ENCODE data around the gene KEAP1. TPM values are rescaled to one million over a fixed set of nuclear protein-coding genes. Genes with fewer than 3 reads are reported as not detected.

The KEAP1 gene
- total and polyA plus RNA-seq, 2 of the 8 experiments (the other 6 are each of a cell fraction or from before 2014, with no cell fraction given), result 80.6 to 106 TPM

GRCh38 chr19:10508036-10508435 is 4.9 kb upstream of the KEAP1 start:
- Histone ChIP-seq H2AFZ (ENCODE audit: low read length) (no peak overlapping the region), H3K27ac (ENCODE audit: low read depth, low read length) (no peak overlapping the region), H2BK12ac (ENCODE audit: low read depth, low read length) (no peak overlapping the region), H3K4ac (replicated peaks; ENCODE audit: insufficient read length, low read depth, low read length) (no peak overlapping the region), H2BK120ac (replicated peaks; ENCODE audit: low read depth, low read length) (no peak overlapping the region), H3K9me3 (ENCODE audit: insufficient read depth in 2 of 2, low read depth in 1 of 2, low read length in 1 of 2) (no peaks in the 10 kb centered on the region), H3K4me2 (ENCODE audit: insufficient read depth in 1 of 2, low read depth in 2 of 2, low read length in 2 of 2) (no peak overlapping the region), H3K36me3 (ENCODE audit: control insufficient read depth in 2 of 4, insufficient read depth in 4 of 4, low read length in 3 of 4) (no peaks in the 10 kb centered on the region), H3K4me3 (ENCODE audit: extremely low read depth in 1 of 4, insufficient read depth in 2 of 4, low read depth in 3 of 4, low read length in 4 of 4) (no peak overlapping the region), H3K18ac (ENCODE audit: extremely low read depth, low read length) (no peak overlapping the region), H3K23ac (ENCODE audit: insufficient read length) (no peak overlapping the region), H3K9ac (replicated peaks in 1 of 4; ENCODE audit: extremely low read depth in 1 of 4, low read depth in 3 of 4, low read length in 3 of 4) (no peak overlapping the region), H3K56ac (replicated peaks; ENCODE audit: insufficient read length, low read depth, low read length) (no peak overlapping the region), H2AK5ac (ENCODE audit: low read depth, low read length) (no peak overlapping the region), H2BK5ac (ENCODE audit: low read depth, low read length) (no peak overlapping the region), H2BK15ac (ENCODE audit: low read length) (no peak overlapping the region), H2BK20ac (ENCODE audit: low read length) (no peak overlapping the region), H4K20me1 (replicated peaks in 1 of 2; ENCODE audit: control insufficient read depth in 1 of 2, insufficient read depth in 2 of 2, low read length in 2 of 2) (peaks cover 1 to 2% of the 10 kb centered on the region in 2 experiments), H3K23me2 (ENCODE audit: low read depth, low read length) (peaks cover 4% of the 10 kb centered on the region; the same call in 1 of the 2 replicates), H3K79me2 (ENCODE audit: control insufficient read depth in 1 of 2, insufficient read depth in 2 of 2, low read length in 2 of 2) (no peaks in the 10 kb centered on the region), H4K5ac (ENCODE audit: insufficient read length, low read depth, low read length) (no peak overlapping the region), H3K14ac (ENCODE audit: insufficient read length) (no peak overlapping the region), H4K91ac (replicated peaks; ENCODE audit: insufficient read length, low read length) (no peak overlapping the region), H3K27me3 (replicated peaks in 1 of 4; ENCODE audit: control insufficient read depth in 3 of 4, extremely low read depth in 1 of 4, insufficient read depth in 3 of 4, low read length in 3 of 4) (peaks cover 2 to 7% (median 6%) of the 10 kb centered on the region in 4 experiments; a peak in 6 of 7 replicates), H4K8ac (ENCODE audit: extremely low read depth, insufficient read depth, low read length) (no peak overlapping the region), H3K79me1 (ENCODE audit: low read depth, low read length) (no peaks in the 10 kb centered on the region), H3K4me1 (replicated peaks in 1 of 4; ENCODE audit: control insufficient read depth in 3 of 4, insufficient read depth in 4 of 4, low read length in 3 of 4) (peaks cover 0 to 5% (median 3%) of the 10 kb centered on the region in 4 experiments; a peak in 5 of 7 replicates)
- DNase-seq (ENCODE audit: low read depth in 1 of 2, low spot score in 2 of 2), result no peak
- no peak for FAIRE-seq
- TF ChIP-seq EZH2 (IDR thresholded peaks at IDR 0.05; ENCODE audit: low read depth, low read length, severe bottlenecking) (no peak), EGR1 (IDR thresholded peaks at IDR 0.05; ENCODE audit: borderline replicate concordance, low read depth, low read length) (no peak), KDM4A (IDR thresholded peaks at IDR 0.05; ENCODE audit: low read depth, low read length, severe bottlenecking) (no peak), HDAC2 (IDR thresholded peaks at IDR 0.05; ENCODE audit: borderline replicate concordance in 1 of 2, low read depth in 2 of 2, low read length in 2 of 2) (no peak), RAD21 (IDR thresholded peaks at IDR 0.05 in 1 of 2, conservative IDR thresholded peaks at IDR 0.05 in 1 of 2; ENCODE audit: low read depth in 2 of 2, low read length in 2 of 2) (no peak), JUN (IDR thresholded peaks at IDR 0.05; ENCODE audit: low read depth, low read length) (no peak), USF2 (IDR thresholded peaks at IDR 0.05; ENCODE audit: low read length) (no peak), ATF3 (IDR thresholded peaks at IDR 0.05; ENCODE audit: insufficient read depth, low read depth, low read length) (no peak), BACH1 (IDR thresholded peaks at IDR 0.05; ENCODE audit: low read length) (no peak), SIN3A (conservative IDR thresholded peaks at IDR 0.05 in 1 of 2, IDR thresholded peaks at IDR 0.05 in 1 of 2; ENCODE audit: low read depth in 1 of 2, low read length in 2 of 2) (no peak)
- 97% methylated on average over 9 of the region's 16 CpGs; no CpG with 5 or more reads in 1 of the 2 experiments for WGBS, 2 experiments (ENCODE audit: extremely low coverage in 1 of 2, insufficient coverage in 1 of 2, insufficient read length in 1 of 2, insufficient replicate concordance in 2 of 2, low coverage in 1 of 2, low lambda C conversion rate in 2 of 2, missing lambda C conversion rate in 1 of 2)
- POLR2A ChIA-PET (ENCODE audit: partially characterized antibody), result interaction anchor here (1.0 to 1.8 kb wide), 5 partner anchors 8 to 193 kb away, joined by 3 to 6 read pairs (median 4); partner anchors contain the start of gene QTRT1
- CTCF ChIA-PET (ENCODE audit: partially characterized antibody), result interaction anchor here (0.7 to 6.5 kb wide), 15 partner anchors 10 to 87 kb away, joined by 3 to 55 read pairs (median 4); partner anchors contain the start of gene S1PR5

All from H1 (cell line).